Measurements from ENCODE around the gene FRMD4B. TPM values are rescaled to one million over a fixed set of nuclear protein-coding genes. Genes with fewer than 3 reads are reported as not detected.

FRMD4B gene
- total and polyA plus RNA-seq, 2 donors (not counting 3 experiments of a cell fraction or from before 2014, with no cell fraction given) = 66.4 to 89.7 TPM

GRCh38 chr3:69191516-69191915 lies 194.4 kb downstream of the FRMD4B start:
- CTCF ChIA-PET = interaction anchor here (0.6 to 1.9 kb wide), 4 partner anchors 8 to 17 kb away, joined by 3 to 7 read pairs (median 3); no protein-coding TSS in a partner anchor
- Histone ChIP-seq H3K27ac (ENCODE audit: insufficient read depth, low read depth, low read length) (no peak overlapping the region), H3K27me3 (ENCODE audit: control insufficient read depth in 2 of 2, insufficient read depth in 2 of 2, low read length in 2 of 2) (no peaks in the 10 kb centered on the region), H3K9ac (replicated peaks; ENCODE audit: extremely low read depth, insufficient read depth, low read length) (no peak overlapping the region), H3K4me1 (ENCODE audit: control insufficient read depth, extremely low read depth, insufficient read depth, low read length) (peaks cover 17% of the 10 kb centered on the region), H3K4me3 (replicated peaks in 1 of 3; ENCODE audit: insufficient read depth in 1 of 3, low read depth in 1 of 3, low read length in 3 of 3) (no peak overlapping the region), H2AFZ (ENCODE audit: low read depth, low read length) (no peak overlapping the region), H3K9me3 (replicated peaks; ENCODE audit: control insufficient read depth, insufficient read depth, low read length) (no peaks in the 10 kb centered on the region), H3K36me3 (ENCODE audit: control insufficient read depth in 2 of 2, extremely low read depth in 1 of 2, insufficient read depth in 2 of 2, low read length in 2 of 2) (peaks cover 23 to 42% of the 10 kb centered on the region in 2 experiments), H4K20me1 (replicated peaks; ENCODE audit: control insufficient read depth, extremely low read depth, insufficient read depth, low read length) (no peaks in the 10 kb centered on the region), H3K4me2 (ENCODE audit: insufficient read depth, low read length) (no peak overlapping the region), H3K9me1 (replicated peaks; ENCODE audit: control insufficient read depth, extremely low read depth, insufficient read depth, low read length) (no peaks in the 10 kb centered on the region), H3K79me2 (ENCODE audit: control insufficient read depth, insufficient read depth, low read length) (no peaks in the 10 kb centered on the region)
- no peak for FAIRE-seq
- POLR2A ChIA-PET = no interaction called here
- BruUV-seq (replicated peaks) = no TSS peak
- dilution Hi-C loops (cut with MboI; ENCODE audit: extremely low pct_ligation_motif_present, low sequenced_read_pairs) = no loop called here
- no peak for DNase-seq (ENCODE audit: low read depth, low spot score)
- TF ChIP-seq GATA2 (IDR thresholded peaks at IDR 0.05; ENCODE audit: insufficient read depth, insufficient read length, low read depth, low read length) = no peak
- TF ChIP-seq EZH2 (IDR thresholded peaks at IDR 0.05; ENCODE audit: borderline replicate concordance, low read depth, low read length, severe bottlenecking) = no peak
- no peak for TF ChIP-seq MAX (IDR thresholded peaks at IDR 0.05; ENCODE audit: insufficient read depth, insufficient read length)
- TF ChIP-seq, protein P1, sequence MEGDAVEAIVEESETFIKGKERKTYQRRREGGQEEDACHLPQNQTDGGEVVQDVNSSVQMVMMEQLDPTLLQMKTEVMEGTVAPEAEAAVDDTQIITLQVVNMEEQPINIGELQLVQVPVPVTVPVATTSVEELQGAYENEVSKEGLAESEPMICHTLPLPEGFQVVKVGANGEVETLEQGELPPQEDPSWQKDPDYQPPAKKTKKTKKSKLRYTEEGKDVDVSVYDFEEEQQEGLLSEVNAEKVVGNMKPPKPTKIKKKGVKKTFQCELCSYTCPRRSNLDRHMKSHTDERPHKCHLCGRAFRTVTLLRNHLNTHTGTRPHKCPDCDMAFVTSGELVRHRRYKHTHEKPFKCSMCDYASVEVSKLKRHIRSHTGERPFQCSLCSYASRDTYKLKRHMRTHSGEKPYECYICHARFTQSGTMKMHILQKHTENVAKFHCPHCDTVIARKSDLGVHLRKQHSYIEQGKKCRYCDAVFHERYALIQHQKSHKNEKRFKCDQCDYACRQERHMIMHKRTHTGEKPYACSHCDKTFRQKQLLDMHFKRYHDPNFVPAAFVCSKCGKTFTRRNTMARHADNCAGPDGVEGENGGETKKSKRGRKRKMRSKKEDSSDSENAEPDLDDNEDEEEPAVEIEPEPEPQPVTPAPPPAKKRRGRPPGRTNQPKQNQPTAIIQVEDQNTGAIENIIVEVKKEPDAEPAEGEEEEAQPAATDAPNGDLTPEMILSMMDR (IDR thresholded peaks at IDR 0.05; ENCODE audit: extremely low read depth in 1 of 2, insufficient read depth in 1 of 2, low read depth in 1 of 2, low read length in 2 of 2) = no peak
- TF ChIP-seq POLR2A (IDR thresholded peaks at IDR 0.05; ENCODE audit: low read depth, low read length) = no peak
- no peak for TF ChIP-seq FOS (IDR thresholded peaks at IDR 0.05; ENCODE audit: borderline replicate concordance, insufficient read depth, low read length)
- no peak for TF ChIP-seq JUN (IDR thresholded peaks at IDR 0.05; ENCODE audit: borderline replicate concordance, insufficient read depth, insufficient read length, low read depth)
- no peak for TF ChIP-seq MYC (IDR thresholded peaks at IDR 0.05; ENCODE audit: low read depth, low read length)
- no peak for TF ChIP-seq POLR2AphosphoS5 (IDR thresholded peaks at IDR 0.05; ENCODE audit: insufficient read depth, low read depth, low read length)
- intact Hi-C loops (cut with micrococcal nuclease) = no loop called here

Data from endothelial cell of umbilical vein (primary cell).